Measurements from ENCODE around the gene PM20D1.

Gene PM20D1

GRCh38 chr1:205809469-205809868, 40.5 kb downstream of the PM20D1 start:
- TF ChIP-seq FOXP2 (optimal IDR thresholded peaks at IDR 0.05; ENCODE audit: borderline replicate concordance, extremely low read depth, extremely low read length, insufficient read depth) (no peak), SIN3A (IDR thresholded peaks at IDR 0.05; ENCODE audit: borderline replicate concordance, insufficient read depth, low read length) (no peak), POLR2AphosphoS5 (IDR thresholded peaks at IDR 0.05; ENCODE audit: low read depth, low read length) (no peak), TAF1 (IDR thresholded peaks at IDR 0.05; ENCODE audit: borderline replicate concordance, insufficient read depth, low read length) (no peak), REST (IDR thresholded peaks at IDR 0.05; ENCODE audit: insufficient read depth in 1 of 2, low read depth in 2 of 2, low read length in 2 of 2) (no peak)

- TF ChIP-seq POLR2AphosphoS5 (IDR thresholded peaks at IDR 0.05; ENCODE audit: low read depth, low read length) (no peak), SIN3A (IDR thresholded peaks at IDR 0.05; ENCODE audit: borderline replicate concordance, insufficient read depth, low read length) (no peak), REST (IDR thresholded peaks at IDR 0.05; ENCODE audit: insufficient read depth in 1 of 2, low read depth in 2 of 2, low read length in 2 of 2) (no peak), FOXP2 (optimal IDR thresholded peaks at IDR 0.05; ENCODE audit: borderline replicate concordance, extremely low read depth, extremely low read length, insufficient read depth) (no peak), TAF1 (IDR thresholded peaks at IDR 0.05; ENCODE audit: borderline replicate concordance, insufficient read depth, low read length) (no peak)
These were observed 44.7 kb downstream of the PM20D1 start for GRCh38 chr1:205805082-205805711.

DNA sequence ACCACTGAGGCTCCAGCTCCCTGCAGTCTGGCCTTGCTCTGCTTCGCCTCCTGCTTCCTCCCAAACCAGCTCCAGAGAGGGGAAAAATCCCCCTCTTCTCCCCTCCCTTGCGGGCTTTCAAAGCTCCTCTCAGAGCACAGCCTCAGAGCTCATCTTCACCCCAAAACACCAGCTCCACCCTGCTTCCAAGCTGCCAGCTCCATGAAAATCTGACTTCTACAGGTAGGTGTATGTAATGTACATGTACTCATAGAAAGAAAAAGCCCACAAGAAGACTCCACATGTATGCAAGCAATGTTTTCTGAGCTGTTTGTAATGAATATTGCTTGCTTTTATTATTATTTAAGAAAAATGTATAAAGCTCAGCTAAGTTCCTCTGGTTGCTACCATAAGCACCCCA, 45.3 kb downstream of the PM20D1 start:
- TF ChIP-seq REST (IDR thresholded peaks at IDR 0.05; ENCODE audit: insufficient read depth in 1 of 2, low read depth in 2 of 2, low read length in 2 of 2): no peak
- no peak for TF ChIP-seq FOXP2 (optimal IDR thresholded peaks at IDR 0.05; ENCODE audit: borderline replicate concordance, extremely low read depth, extremely low read length, insufficient read depth)
- TF ChIP-seq SIN3A (IDR thresholded peaks at IDR 0.05; ENCODE audit: borderline replicate concordance, insufficient read depth, low read length): no peak
- TF ChIP-seq POLR2AphosphoS5 (IDR thresholded peaks at IDR 0.05; ENCODE audit: low read depth, low read length): no peak
- TF ChIP-seq TAF1 (IDR thresholded peaks at IDR 0.05; ENCODE audit: borderline replicate concordance, insufficient read depth, low read length): no peak

GRCh38 chr1:205803986-205804385, 45.9 kb downstream of the PM20D1 start:
- TF ChIP-seq SIN3A (IDR thresholded peaks at IDR 0.05; ENCODE audit: borderline replicate concordance, insufficient read depth, low read length): no peak
- TF ChIP-seq POLR2AphosphoS5 (IDR thresholded peaks at IDR 0.05; ENCODE audit: low read depth, low read length): no peak
- TF ChIP-seq FOXP2 (optimal IDR thresholded peaks at IDR 0.05; ENCODE audit: borderline replicate concordance, extremely low read depth, extremely low read length, insufficient read depth): no peak
- no peak for TF ChIP-seq REST (IDR thresholded peaks at IDR 0.05; ENCODE audit: insufficient read depth in 1 of 2, low read depth in 2 of 2, low read length in 2 of 2)
- TF ChIP-seq TAF1 (IDR thresholded peaks at IDR 0.05; ENCODE audit: borderline replicate concordance, insufficient read depth, low read length): no peak

All from PFSK-1 (cell line).